HG03045 (cell line): ENCODE measurements around the gene ARMH1.
A peak's percentile ranks its signal among the peaks of the same experiment; 100 is the strongest.
"Not testable (repeated sequence)": the region's sequence is repeated elsewhere in the genome, so short reads cannot be mapped to it uniquely, and the experiment has no call there.

Source experiments
- ATAC-seq: cut with Tn5 transposase; IDR thresholded peaks from one replicate; pipeline ENCODE4 v1.9.1; 2021; ENCODE audit warnings: mild to moderate bottlenecking, moderate library complexity; ENCODE audit not compliant: unreplicated experiment

The ARMH1 gene

DNA sequence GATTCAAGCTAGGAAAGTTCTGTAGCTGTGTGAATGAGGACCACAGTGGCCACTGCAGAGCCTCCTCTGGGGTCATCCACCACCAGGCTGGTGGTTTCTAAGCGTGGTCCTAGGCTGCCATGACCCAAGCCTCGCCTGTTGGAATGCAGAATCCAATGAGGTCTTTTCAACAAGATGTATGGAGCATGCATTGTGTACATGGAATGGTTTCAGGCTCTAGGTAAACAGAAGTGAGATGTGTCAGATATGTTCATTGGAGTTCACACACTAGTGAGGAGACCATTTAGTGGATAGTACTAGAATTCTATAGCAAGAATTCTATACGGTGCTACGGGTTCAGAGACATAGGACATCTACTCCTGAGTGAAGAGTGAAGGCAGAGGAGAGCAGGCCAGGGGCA, 45.8 kb downstream of the ARMH1 start:
- no peak for ATAC-seq

DNA sequence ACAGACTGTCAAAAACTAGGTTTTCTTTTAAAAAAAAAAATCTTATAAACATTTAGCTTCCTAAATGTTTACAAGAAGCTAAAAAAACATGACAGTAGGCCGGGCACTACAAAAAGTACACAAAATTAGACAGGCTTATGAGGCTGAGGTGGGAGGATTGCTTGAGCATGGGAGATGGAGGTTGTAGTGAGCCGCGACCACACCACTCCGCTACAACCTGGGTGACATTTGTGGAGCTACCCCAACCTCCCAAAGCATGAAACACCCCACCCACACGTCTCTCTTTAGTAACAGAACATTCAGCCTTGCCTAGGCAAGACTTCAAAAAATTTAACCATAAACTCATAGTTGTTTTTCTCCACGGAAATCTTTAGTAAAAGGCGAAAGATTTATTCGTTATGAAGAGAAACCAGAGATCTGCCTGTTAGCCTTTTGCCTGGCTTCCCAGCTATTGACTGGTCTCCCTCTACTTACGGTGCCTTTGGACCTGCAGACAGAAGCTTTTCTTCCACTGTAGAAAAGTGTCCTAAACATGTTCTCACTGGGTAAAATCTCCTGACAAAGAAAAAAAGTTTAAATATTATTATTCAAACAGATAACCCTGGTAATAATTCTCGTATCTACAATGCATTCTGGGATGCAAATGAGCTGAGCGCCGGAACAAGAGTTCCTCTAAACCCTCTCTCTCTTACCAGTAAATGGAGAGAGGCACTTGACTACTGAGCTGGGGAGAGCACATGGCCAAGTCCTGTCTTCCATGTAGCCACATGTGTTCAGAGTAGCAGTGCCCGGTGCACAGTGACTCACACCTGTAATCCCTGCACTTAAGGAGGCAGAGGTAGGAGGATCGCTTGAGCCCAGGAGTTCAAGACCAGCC, 47.2 kb downstream of the ARMH1 start:
- peak; percentile 76 for ATAC-seq

DNA sequence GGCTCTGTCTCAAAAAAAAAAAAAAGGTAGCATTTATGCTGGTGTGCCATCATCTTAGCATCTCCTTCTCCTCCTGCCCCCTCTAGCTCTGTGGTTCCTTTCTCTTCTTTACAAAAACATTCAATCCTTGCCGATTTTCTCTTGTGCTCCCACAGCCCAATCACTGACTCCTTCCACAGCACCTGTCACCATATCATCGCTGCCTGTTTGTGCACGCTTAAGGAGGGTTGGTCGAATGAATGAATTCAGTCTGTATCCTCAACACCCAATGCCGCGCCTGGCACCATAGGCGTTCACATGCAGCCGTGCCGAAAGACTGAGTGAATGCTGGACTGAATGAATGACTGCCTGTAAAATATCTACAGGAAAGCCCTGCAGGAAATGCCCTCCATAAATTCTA, 48.5 kb downstream of the ARMH1 start:
- ATAC-seq = no peak

DNA sequence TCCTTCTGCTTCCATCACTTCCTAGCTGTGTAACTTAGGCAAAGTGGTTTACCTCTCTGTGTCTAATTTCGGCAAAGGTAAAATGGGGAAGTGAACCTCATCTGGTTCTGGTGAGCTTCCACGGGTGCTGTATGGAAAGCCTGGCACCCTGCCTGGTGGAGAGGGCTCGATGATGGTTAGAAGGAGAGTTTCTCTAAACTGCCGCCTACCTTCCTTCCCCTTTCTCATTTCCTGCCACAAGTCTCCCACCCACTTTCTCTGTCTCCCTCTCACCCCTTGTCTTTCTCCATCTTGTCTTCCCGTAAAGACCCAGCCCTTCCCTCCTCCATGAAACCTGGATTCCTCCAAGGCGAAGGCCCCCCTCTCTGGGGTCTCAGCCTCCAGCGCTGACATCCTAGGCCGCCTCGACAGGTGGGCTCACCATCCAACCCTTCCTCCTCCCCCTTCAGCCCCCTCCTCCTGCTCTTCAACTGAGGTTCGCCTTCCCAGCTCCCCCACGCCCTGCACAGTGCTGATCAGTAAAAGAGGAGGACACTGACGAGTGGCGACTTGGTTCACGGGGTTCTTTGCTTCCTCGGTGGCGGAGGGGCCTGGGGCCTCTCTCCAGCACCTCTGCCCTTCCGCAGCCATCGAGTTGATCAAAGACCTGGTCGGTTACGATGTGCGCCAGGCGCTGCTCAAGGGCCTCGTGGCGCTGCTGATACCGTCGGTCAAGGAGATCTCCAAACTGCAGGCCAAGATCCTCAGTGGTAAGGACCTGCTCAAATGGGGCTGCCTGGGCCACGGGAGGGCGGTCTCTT, 49.2 kb downstream of the ARMH1 start:
- ATAC-seq = no peak

DNA sequence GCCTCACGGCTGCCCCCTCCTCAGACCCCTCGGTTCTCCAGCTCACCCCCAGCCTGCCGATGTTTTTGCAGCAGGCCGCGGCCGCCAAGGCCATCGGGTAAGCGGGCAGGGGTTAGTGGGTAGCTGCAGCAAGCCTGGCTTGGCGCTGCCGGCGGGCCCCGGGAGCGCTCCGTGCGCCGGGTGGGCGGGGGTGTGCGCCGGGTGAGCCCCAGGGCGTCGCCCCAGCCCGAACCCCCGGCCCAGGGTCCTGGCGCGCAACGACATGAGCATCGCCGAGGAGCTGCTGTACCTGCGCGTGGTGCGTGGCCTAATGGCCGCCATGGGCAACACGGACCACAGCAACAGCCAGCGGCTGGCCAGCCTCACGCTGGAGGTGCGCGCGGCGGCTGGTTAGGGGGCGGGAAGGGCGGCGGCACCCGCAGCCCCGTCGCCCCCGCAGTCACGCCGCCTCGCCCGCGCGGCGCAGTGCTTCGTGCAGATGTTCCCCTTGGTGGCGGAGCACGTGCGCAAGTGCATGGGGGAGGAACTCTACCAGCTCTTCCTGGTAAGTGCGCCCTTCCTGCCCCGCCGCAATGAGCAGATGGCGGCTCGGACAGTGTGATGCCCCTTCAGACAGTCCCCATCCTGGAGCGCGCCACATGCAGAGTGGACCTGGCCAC, 49.9 kb downstream of the ARMH1 start:
- ATAC-seq = no peak

DNA sequence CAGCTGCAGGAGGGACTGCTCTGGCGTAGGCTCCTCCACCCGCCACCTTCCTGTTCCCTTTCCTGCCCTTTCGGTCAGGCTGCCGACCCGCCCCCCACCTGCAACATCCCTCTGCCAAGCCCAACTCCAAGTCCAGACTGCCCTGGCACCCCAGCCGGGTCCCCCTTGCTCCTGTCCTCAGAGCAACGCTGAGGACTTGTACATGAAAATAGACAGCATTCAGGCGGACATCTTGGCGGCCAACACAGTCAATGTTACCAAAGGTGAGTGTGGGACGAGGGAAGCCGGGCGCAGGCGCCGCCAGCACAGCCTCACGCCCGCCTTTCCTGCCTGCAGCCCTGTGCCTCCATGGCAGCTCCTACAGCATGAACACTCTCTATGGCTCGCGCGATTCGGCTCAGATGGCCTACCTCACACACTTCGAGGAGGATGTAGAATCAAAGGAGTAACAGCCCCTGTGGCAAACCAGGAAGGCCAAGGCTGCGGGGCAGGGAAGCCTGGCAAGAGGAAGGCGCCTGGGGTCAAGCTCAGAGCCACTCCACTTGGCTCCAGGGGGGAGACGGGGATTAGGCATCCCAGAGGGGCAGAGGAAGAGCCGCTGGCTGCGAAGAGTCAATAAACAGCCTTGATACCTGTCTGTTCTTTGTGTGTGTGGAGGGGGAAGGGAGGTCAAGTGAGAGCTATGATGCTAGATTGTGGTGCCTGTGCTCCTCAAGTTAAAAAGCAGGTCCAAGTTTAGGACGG, 50.6 kb downstream of the ARMH1 start:
- no peak for ATAC-seq

DNA sequence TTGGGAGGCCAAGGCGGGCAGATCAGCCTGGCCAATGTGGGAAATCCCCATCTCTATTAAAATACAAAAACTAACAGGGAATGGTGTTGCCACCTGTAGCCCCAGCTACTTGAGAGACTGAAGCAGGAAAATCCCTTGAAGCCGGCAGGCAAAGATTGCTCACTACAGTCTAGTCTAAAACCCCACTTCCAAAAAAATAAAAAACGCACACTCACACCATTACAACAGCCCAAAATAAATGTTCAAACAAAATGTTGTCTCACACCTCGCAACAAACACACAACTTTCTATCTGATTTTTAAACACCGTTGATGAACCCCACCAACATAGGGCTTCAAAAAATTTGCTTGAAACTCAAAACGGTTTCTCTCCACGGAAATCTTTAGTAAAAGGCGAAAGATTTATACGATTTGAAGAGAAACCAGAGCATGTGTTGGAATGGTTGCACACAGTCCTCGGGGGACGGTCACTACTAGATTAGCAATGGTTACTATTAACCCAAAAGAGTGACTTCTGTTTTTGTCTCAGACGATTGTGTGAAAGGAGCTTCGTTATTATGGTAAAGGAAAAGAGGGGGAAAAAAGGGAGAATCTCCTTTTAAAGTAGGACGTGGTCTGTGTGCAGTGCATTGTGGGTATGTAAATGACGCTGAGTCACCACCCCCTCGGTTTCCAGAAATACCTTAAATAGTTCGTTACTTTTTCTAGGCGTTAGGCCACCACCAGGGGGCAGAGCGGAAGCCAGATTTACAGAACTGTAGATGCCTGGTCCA, 56.4 kb downstream of the ARMH1 start, which contains the start of gene RNU5D-1:
TSS of gene RNU5D-1 (minus strand) at position 430 of the 772 bp plus-strand sequence.
- peak; percentile 69 for ATAC-seq

DNA sequence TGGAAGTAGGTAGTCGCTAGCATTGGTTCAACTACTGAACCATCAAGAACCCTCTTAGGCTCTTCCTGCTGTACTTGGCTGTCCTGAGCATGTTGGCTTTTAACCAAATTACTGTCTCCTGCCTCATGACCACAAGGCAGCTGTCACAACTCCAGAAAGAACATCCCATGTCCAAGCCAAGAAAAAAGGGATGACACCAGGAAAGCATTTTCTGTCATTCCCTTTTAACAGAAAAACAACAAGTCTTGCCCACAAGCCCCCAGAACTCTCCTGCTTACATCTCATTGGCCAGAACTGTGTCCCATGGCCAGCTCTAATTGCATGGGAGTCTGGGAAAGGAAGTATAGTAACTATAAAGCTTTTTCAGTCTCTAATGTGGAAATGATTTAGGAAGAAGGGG, 58.9 kb downstream of the ARMH1 start:
- ATAC-seq = no peak

DNA sequence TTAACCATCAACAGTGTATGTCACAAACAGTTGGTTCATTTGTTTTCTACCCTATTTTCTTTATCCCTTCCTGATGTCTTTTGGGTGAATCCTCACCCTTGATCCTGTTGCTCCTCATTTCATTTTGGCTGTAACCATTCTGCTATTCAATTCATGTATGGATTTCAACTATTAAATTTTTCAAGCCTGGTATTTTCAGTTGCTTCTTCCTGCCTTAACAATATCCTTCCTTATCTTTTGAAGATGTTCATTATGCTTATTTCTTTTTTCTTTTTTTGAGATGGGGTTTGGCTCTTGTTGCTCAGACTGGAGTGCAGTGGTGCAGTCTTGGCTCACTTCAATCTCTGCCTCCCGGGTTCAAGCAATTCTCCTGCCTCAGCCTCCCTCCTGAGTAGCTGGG, 59.3 kb downstream of the ARMH1 start:
- no peak for ATAC-seq

DNA sequence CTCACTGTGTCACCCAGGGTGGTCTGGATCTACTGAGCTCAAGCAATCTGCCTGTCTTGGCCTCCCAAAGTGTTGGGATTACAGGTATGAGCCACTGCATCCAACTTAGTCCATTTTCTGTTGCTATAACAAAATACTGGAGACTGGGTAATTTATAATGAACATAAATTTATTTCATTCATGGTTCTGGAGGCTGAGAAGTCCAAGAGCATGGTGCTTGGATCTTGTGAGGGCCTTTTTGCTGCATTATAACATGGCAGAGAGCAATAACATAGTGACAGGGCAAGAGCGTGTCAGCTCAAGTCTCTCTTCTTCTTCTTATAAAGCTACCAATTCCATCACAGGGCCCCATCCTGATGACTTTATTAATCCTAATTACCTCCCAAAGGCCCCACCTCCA, 61.5 kb downstream of the ARMH1 start:
- no peak for ATAC-seq

DNA sequence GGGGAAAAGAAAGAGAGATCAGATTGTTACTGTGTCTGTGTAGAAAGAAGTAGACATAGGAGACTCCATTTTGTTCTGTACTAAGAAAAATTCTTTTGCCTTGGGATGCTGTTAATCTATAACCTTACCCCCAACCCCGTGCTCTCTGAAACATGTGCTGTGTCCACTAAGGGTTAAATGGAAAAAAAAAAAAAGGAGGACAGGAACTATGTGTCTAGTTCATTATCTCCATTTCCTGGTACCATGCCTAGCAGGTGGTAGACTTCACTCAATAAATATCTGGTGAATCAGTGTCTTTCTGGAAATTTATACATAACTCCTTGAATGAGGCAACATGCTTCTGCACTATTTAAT, 64.4 kb downstream of the ARMH1 start:
- ATAC-seq = not testable (repeated sequence)

DNA sequence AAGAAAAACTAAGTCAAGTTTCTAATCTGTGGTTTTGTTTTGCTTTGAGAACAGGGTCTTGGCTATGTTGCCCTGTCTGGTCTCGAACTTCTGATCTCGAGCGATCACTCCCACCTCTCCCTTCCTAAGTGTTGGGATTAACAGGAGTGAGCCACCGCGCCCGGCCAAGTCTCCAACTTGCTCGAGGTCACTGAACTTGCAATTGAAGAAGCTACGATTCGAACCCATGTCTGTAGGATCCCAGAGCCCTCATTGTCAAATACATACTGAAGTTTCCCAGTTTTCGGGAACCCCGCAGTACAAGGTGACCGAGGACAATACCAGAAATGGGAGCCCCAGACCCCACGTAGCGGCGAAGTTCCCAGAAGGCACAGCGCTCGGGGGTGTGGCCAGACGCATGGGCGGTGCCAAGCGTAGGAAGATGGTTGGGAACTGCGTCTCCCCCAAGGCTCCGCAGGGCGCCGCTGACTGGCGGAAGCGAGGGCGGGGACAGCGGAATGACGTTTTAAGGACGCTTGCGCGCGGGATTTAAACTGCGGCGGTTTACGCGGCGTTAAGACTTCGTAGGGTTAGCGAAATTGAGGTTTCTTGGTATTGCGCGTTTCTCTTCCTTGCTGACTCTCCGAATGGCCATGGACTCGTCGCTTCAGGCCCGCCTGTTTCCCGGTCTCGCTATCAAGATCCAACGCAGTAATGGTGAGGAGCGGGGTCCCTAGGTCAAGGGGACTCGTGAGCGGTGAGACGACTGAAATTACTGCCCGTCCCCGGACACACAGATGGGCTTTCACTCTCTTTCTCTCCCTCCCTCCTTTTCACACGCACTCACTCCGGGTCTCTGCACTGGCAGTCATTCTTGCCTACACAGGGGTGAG, 65.0 kb downstream of the ARMH1 start, which contains the start of gene KIF2C:
TSS of gene KIF2C (plus strand) at position 531 of the 872 bp plus-strand sequence. CDS start at position 627, 96 bp downstream.
- peak; percentile 95 for ATAC-seq

DNA sequence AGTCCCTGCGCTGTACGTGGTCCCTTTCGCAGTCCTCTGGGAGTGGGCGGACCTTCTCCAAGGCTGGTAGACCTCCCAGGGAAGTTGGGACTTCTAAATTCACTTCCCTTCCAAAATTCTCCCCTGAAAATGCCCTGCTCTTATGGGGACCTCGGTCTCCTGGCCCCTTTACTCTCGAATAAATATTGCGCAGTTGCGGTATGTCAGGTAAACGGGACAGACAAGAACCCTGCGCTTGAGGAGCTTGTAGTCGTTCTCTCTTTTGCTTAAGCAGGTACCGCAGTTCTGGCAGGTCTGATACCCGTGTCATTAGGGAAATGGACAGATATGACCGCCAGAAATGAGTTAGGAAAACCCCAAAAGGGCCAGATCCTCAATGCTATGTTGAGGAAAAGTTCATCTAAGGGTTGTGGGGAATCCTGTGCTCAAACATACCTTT, 65.7 kb downstream of the ARMH1 start:
- no peak for ATAC-seq

DNA sequence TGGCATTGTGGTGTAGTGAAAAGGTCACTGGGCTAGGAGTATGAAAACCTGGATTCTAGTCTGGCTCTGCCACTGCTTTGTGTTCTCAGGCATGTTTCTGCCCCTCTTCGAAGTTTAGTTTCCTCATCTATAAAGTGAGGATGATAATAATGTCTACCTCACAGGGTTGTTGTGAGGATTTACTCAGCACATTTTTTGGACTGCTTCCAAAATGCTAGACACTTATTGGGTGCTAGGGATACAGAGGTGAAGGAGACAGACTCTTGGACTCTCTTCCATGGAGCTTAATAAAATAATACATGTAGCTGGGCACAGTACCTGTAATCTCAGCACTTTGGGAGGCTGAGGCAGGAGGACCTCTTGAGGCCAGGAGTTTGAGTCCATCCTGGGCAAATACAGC, 68.7 kb downstream of the ARMH1 start:
- no peak for ATAC-seq

DNA sequence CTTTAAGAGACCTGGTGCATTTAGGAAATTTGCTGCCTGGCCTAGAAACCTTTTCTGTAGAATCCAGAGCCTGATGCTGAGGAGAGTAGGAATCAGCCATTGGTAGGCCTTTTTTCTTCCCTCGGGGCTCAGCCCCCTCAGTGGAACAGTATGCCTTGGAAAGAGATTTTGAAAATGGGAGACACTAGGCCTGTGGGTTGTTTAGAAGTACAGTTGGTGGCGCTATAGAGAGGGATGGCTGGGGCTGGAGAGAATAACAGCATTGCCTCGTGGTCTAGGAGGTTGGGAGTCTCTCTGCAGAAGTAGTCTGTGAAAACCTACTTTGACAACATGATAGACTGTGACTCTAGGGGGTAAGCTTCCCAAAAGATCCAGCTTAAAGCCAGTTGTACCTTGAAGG, 73.4 kb downstream of the ARMH1 start:
- ATAC-seq = no peak

DNA sequence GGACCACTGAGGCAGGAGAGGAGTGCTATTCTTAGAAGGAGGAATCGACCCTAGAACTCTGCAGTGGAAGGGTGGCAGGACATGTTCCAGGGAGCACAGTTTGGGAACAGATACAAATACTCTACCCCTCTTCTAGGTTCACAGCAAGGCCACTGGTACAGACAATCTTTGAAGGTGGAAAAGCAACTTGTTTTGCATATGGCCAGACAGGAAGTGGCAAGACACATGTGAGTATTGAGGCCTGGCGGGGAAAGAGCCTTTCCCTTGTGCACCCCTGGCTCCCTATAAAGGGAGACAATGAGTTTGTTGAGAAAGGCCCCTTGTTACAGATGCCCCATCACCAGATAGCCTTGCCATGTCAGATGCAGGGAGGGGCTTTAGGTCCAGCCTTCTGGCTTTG, 82.9 kb downstream of the ARMH1 start:
- ATAC-seq = no peak

DNA sequence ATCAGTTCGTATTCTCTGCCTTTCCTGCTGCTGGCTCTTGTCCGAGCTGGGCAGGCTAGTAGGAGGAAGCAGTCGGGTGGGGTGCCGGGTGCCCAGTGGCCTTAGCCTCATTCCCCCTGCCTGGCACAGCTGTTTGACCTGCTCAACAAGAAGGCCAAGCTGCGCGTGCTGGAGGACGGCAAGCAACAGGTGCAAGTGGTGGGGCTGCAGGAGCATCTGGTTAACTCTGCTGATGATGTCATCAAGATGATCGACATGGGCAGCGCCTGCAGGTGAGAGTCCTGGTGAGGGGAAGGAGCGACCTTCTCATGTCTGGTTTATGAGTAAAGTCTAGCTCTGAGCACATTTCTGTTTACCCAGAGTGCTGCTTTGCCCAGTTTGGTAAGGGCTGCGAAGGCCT, 84.6 kb downstream of the ARMH1 start:
- no peak for ATAC-seq

DNA sequence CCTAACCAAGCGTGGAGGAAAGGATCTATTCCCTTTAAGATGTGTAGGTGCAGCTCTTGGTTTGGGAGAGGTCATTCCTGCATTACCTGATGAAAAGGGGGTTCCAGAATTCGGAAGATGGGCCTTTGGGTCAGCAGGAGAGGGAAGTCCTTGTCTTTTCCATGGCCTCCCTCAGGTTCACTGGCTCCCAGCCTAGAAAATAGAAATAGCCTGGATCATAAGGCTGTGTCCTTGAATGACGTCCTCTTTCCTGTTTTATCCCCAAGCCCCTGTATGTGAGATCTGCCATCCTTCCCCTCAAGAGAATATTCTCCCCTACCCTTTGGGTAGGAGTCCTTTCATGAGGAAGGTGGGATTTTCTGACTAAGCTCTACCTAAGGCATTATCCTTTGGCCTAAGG, 86.4 kb downstream of the ARMH1 start:
- ATAC-seq = no peak

DNA sequence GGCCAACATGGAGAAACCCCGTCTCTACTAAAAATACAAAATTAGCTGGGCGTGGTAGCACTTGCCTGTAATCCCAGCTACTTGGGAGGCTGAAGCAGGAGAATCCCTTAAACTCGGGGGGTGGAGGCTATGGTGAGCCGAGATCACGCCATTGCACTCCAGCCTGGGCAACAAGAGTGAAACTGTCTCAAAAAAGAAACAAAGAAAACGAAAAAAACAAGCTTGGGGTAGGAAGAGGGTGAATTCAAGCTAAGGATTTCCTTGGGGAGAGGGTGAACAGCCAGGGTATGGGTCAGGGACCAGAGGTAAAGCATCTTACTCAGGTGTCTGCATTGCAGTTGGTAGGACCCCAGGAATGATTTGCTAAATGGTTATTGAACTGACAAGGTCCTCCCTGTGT, 91.9 kb downstream of the ARMH1 start:
- not testable (repeated sequence) for ATAC-seq
